ENCODE data around the gene SPEM3.
"Not testable (repeated sequence)": the region's sequence is repeated elsewhere in the genome, so short reads cannot be mapped to it uniquely, and the experiment has no call there.

SPEM3 gene

GRCh38 chr17:7475764-7476422, 47.2 kb downstream of the SPEM3 start:
- DNase-seq: no peak

DNA sequence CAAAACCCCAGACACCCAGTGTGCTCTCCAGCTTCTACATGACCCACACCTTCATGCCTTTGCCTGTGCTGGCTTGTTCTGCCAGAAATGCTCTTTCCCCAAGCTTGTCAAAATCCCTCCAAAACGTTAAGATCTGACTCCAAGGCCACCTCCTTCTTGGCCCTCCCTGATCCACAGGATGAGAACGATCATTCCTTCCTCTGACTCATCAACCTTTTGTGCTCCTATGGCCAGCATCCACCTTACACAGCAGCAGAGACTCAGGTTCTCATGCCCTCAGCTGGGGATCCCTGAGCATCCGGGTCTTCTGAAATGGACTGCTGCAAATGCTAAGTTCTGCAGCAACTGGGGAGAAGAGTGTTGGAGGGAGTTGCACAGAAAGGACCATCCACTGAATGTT, 47.8 kb downstream of the SPEM3 start:
- no peak for DNase-seq

DNA sequence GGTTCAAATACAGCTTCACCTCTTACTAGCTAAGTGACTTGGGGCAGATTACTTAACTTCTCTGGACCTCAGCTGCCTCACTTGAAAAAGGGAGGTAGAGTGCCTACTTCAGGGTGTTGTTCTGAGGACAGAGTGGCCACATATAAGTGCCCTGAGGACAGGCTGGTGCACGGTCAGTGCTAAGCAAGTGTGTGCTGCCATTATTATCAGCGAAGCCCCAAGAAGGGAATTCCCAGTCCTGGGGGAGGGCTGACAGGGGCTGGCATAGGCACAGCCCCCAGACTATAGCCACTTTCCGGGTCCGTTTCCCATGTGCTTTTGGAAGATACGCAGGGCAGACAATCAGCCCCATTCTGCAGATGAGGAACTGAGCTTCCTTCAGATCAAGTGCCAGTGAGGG, 48.3 kb downstream of the SPEM3 start:
- no peak for DNase-seq

DNA sequence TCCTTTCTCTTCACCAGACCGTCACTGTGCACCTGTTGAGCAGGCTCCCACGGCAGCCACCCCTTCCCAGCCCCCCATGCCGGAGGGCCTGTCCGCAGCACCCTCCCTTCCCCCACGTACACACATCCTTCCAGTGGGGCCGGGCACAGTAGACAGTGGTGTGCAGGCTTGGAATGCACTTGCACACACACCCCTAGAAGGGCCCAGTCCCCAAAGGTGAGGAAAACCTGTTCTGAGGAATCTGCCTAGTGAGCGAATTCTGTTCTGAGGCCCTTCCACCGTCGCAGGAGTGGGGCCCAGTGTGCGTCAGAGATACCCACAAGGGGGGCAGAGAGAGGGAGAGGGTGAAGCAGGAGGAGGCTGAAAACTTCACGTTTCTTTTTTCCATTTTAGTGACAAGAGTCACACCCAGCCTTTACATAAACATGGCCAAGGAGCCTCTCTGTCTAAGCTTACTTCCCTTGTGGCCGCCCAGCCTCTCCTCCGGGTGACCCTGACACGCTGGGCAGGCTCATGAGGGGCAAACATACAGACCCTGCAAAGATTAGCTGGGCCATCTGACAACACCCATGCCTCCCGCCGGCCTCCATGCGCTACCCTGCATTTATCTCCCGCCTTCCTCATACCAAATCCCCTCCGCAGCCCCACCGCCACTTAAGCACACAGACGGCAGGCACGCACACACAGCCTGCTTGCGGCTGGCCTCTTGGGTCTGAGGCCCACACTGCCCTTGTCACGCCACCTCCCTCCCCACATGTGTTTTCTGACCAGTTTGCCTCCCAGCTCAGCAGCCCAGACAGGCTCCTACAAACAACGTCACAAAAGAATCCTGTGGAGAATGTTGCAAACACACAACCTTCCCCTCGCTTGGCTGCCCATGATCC, 49.0 kb downstream of the SPEM3 start:
- DNase-seq: no peak

GRCh38 chr17:7478276-7479212, 49.9 kb downstream of the SPEM3 start:
- no peak for DNase-seq

- DNase-seq: peak in 1 of 2 experiments; percentile 40
Observed at GRCh38 chr17:7479213-7480088, 50.8 kb downstream of the SPEM3 start, which contains the start of gene ZBTB4. ZBTB4 (minus strand) TSS chr17:7479631; CDS start chr17:7466801, 12,830 bp downstream.

DNA sequence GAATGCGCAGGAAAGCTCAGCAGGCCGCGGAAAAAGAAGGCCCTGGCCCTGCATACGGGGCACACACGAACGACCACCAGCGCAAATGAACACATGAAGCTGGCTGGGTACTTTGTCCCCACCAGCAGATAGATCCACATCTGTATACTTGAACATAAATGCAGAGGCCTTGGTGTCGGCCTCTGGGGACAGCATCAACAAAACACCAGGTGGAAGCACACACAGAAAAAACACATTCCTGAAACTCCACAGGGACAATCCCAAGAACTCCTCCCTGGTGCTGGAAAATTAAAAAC, 51.4 kb downstream of the SPEM3 start:
- no peak for DNase-seq

GRCh38 chr17:7481275-7481674, 52.6 kb downstream of the SPEM3 start, which contains the start of gene SLC35G6:
SLC35G6 (plus strand) TSS chr17:7481446; CDS start chr17:7481517, 71 bp downstream.
- DNase-seq: not testable (repeated sequence)

DNA sequence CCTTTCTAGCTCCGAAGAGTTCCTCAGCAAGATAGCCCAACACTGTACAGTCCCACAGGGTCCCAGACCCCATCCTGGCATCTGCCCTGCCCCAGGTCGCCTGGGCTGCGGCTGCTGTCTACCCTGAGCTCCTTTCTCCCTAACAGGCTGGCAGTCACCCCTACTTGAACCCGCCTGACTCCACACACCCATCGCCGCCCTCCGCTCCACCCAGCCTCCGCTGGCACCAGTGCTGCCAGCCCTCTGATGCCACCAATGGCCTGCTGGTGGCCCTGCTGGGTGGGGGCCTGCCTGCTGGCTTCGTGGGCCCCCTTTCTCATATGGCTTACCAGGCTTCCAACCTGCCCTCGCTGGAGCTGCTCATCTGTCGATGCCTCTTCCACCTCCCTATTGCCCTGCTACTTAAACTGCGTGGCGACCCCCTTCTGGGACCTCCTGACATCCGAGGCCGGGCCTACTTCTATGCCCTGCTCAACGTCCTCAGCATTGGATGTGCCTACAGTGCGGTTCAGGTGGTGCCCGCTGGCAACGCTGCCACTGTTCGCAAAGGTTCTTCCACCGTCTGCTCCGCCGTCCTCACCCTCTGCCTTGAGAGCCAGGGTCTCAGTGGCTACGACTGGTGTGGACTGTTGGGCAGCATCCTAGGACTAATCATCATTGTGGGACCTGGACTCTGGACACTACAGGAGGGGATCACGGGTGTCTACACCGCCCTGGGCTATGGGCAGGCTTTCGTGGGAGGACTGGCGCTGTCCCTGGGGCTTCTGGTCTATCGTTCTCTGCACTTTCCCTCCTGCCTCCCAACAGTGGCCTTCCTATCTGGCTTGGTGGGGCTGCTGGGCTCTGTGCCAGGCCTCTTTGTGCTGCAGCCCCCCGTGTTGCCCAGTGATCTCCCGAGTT, 53.4 kb downstream of the SPEM3 start:
- DNase-seq: not testable (repeated sequence)
